ENCODE measurements around the gene SCN10A. TPM values are rescaled to one million over a fixed set of nuclear protein-coding genes. Genes with fewer than 3 reads are reported as not detected.

SCN10A gene
- total and polyA plus RNA-seq, 9 of the 15 experiments (the other 6 are each of a cell fraction or from before 2014, with no cell fraction given), result not detected

GRCh38 chr3:38805765-38806386, 10.1 kb downstream of the SCN10A start (continued):
- TF ChIP-seq, protein P1, sequence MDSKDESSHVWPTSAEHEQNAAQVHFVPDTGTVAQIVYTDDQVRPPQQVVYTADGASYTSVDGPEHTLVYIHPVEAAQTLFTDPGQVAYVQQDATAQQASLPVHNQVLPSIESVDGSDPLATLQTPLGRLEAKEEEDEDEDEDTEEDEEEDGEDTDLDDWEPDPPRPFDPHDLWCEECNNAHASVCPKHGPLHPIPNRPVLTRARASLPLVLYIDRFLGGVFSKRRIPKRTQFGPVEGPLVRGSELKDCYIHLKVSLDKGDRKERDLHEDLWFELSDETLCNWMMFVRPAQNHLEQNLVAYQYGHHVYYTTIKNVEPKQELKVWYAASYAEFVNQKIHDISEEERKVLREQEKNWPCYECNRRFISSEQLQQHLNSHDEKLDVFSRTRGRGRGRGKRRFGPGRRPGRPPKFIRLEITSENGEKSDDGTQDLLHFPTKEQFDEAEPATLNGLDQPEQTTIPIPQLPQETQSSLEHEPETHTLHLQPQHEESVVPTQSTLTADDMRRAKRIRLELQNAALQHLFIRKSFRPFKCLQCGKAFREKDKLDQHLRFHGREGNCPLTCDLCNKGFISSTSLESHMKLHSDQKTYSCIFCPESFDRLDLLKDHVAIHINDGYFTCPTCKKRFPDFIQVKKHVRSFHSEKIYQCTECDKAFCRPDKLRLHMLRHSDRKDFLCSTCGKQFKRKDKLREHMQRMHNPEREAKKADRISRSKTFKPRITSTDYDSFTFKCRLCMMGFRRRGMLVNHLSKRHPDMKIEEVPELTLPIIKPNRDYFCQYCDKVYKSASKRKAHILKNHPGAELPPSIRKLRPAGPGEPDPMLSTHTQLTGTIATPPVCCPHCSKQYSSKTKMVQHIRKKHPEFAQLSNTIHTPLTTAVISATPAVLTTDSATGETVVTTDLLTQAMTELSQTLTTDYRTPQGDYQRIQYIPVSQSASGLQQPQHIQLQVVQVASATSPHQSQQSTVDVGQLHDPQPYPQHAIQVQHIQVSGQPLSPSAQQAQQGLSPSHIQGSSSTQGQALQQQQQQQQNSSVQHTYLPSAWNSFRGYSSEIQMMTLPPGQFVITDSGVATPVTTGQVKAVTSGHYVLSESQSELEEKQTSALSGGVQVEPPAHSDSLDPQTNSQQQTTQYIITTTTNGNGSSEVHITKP (IDR thresholded peaks at IDR 0.05; ENCODE audit: partially characterized antibody), result no peak
- peak; percentile 71; the same call in 1 of the 2 replicates for TF ChIP-seq PREB (CRISPR knock-in tag; IDR thresholded peaks at IDR 0.05)
- peak; percentile 77; the same call in 1 of the 2 replicates for TF ChIP-seq KLF6 (CRISPR knock-in tag; IDR thresholded peaks at IDR 0.05; ENCODE audit: borderline replicate concordance)
- TF ChIP-seq DIDO1 (tag; IDR thresholded peaks at IDR 0.05; ENCODE audit: low read depth), result no peak
- no peak for TF ChIP-seq WHSC1 (IDR thresholded peaks at IDR 0.05; ENCODE audit: low read length)
- peak; percentile 98; the same call in 1 of the 2 replicates for TF ChIP-seq SREBF2 (CRISPR knock-in tag; IDR thresholded peaks at IDR 0.05)
- peak; percentile 97 for TF ChIP-seq FOXK1 (CRISPR knock-in tag; IDR thresholded peaks at IDR 0.05; ENCODE audit: borderline replicate concordance)
- TF ChIP-seq, protein P2, sequence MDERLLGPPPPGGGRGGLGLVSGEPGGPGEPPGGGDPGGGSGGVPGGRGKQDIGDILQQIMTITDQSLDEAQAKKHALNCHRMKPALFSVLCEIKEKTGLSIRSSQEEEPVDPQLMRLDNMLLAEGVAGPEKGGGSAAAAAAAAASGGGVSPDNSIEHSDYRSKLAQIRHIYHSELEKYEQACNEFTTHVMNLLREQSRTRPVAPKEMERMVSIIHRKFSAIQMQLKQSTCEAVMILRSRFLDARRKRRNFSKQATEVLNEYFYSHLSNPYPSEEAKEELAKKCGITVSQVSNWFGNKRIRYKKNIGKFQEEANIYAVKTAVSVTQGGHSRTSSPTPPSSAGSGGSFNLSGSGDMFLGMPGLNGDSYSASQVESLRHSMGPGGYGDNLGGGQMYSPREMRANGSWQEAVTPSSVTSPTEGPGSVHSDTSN (CRISPR knock-in tag; IDR thresholded peaks at IDR 0.05; ENCODE audit: low read depth), result peak; percentile 61; the same call in 1 of the 2 replicates
- TF ChIP-seq, protein P2 (tag; conservative IDR thresholded peaks at IDR 0.05; ENCODE audit: low read depth), result no peak
- no peak for TF ChIP-seq PML (IDR thresholded peaks at IDR 0.05; ENCODE audit: low read length)
- TF ChIP-seq ZNF696 (CRISPR knock-in tag; conservative IDR thresholded peaks at IDR 0.05), result no peak
- TF ChIP-seq, protein P3, sequence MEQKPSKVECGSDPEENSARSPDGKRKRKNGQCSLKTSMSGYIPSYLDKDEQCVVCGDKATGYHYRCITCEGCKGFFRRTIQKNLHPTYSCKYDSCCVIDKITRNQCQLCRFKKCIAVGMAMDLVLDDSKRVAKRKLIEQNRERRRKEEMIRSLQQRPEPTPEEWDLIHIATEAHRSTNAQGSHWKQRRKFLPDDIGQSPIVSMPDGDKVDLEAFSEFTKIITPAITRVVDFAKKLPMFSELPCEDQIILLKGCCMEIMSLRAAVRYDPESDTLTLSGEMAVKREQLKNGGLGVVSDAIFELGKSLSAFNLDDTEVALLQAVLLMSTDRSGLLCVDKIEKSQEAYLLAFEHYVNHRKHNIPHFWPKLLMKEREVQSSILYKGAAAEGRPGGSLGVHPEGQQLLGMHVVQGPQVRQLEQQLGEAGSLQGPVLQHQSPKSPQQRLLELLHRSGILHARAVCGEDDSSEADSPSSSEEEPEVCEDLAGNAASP (IDR thresholded peaks at IDR 0.05), result no peak
- TF ChIP-seq ZBTB17 (CRISPR knock-in tag; IDR thresholded peaks at IDR 0.05), result peak; percentile 64; the same call in 1 of the 2 replicates
- TF ChIP-seq EHMT2 (IDR thresholded peaks at IDR 0.05), result peak; percentile 100
- TF ChIP-seq, protein P4, sequence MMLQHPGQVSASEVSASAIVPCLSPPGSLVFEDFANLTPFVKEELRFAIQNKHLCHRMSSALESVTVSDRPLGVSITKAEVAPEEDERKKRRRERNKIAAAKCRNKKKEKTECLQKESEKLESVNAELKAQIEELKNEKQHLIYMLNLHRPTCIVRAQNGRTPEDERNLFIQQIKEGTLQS (IDR thresholded peaks at IDR 0.05), result no peak
- TF ChIP-seq, protein P4 (CRISPR knock-in tag; conservative IDR thresholded peaks at IDR 0.05), result peak; percentile 84
